GM12891 (cell line): ENCODE results near the gene PKHD1.

ENCODE experiments used
- DNase-seq: peaks from one replicate; pipeline ENCODE4 v3.0.0; 2011; ENCODE audit warnings: low spot score; ENCODE audit not compliant: insufficient read length
- FAIRE-seq: peaks from 2 replicates; lab custom pipeline; 2011; peaks lifted over from hg19 to GRCh38; lab: Jason Lieb, UNC
- PAX5 ChIP-seq: IDR thresholded peaks from 2 replicates; pipeline ENCODE4 v1.6.1; 2011; ENCODE audit warnings: low read length, moderate library complexity, mild to moderate bottlenecking; ENCODE audit not compliant: insufficient read depth, severe bottlenecking
- POLR2A ChIP-seq: IDR thresholded peaks from 2 replicates; pipeline ENCODE4 v1.6.1; 2011; ENCODE audit warnings: low read depth, low read length, control low read depth
- POLR2AphosphoS5 ChIP-seq: IDR thresholded peaks from 2 replicates; pipeline ENCODE4 v1.6.1; 2011; ENCODE audit warnings: low read depth, low read length, control low read depth
- POU2F2 ChIP-seq: IDR thresholded peaks from 2 replicates; pipeline ENCODE4 v1.6.1; 2011; ENCODE audit warnings: low read depth, mild to moderate bottlenecking, control low read depth, low read length, moderate library complexity
- SPI1 ChIP-seq: IDR thresholded peaks from 2 replicates; pipeline ENCODE4 v1.6.1; 2011; ENCODE audit warnings: low read depth, low read length, control low read depth
- TAF1 ChIP-seq: IDR thresholded peaks from 2 replicates; pipeline ENCODE4 v1.6.1; 2011; ENCODE audit warnings: low read depth, low read length, control low read depth

PKHD1 gene

DNA sequence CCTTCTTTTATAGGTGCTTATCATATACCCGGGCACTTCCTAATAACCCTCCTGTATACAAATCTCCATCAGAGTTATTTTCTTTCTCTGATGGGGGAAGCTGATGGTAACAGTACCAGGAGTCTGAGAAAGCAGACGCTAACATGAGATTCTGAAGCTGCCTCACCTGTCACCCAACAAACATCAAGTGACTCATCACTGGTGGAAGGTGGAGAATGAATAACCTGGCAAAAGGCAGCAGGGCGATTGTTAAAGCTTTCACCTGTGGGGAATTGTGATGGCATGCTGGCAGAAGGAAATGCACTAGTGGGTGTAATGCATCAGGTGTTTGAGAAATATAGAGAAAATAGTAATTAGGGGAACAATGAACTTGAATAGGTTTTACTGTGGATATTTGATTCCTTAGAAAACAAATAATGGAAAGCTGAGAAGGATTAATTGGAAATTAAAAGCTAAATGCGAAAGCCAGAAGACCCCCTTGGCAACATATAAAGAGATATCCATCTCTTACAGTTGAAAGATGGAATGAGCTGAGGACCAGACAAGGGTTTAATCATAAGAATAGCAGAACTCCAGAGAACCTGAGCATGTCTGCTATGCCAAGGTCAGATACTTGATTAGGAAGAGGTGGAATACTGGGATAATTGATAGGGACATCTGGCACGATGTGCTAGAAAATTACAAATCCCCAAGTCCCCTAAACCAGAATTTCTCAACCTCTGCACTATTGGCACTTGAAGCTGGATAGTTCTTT lies 517.1 kb downstream of the PKHD1 start:
- no peak for TF ChIP-seq POLR2AphosphoS5
- no peak for TF ChIP-seq POLR2A
- TF ChIP-seq SPI1: no peak
- TF ChIP-seq PAX5: no peak
- no peak for TF ChIP-seq TAF1
- TF ChIP-seq POU2F2: no peak
- no peak for FAIRE-seq
- DNase-seq: no peak

DNA sequence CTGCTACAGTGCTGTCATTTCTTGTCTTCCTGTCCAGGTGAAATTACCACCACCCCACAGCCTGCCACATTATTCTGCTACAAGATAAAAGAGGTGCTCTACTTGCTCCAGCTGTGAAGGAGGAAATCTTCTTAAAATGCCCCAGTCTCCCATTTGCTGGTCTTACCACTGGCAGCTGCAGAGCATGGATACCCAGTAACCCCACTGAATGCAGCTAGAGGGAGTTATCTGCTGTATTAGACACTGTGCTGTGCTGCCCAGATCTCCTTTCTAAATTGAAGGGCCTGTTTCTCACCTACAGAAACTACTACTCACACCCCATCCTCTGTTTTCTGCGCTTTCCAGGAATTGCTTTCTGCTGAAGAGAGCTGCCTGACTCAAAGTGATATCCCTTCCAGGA lies 517.8 kb downstream of the PKHD1 start:
- no peak for DNase-seq
- no peak for FAIRE-seq
- TF ChIP-seq POLR2A: no peak
- TF ChIP-seq SPI1: no peak
- no peak for TF ChIP-seq POU2F2
- TF ChIP-seq PAX5: no peak
- no peak for TF ChIP-seq POLR2AphosphoS5
- TF ChIP-seq TAF1: no peak

DNA sequence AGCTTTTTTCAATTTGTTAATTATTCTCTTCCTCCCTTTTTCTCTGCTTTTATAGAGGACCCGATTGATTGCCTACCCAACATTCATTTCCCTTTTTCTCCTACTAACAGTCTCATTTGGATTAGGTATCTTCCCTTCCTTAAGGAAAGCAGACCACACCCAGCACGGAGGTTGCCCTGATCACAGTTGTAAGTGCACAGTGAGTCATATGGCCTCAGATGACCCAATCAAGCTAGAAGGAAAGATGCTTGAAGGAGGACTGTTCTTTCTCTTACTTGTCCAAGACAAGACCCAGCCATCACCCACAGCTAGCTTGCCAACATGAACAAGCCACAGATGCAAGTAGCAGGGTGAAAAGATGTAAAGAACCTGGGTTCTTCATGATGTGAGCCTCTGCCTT lies 518.6 kb downstream of the PKHD1 start:
- FAIRE-seq (no peak), DNase-seq (no peak)
- no peak for TF ChIP-seq PAX5

DNA sequence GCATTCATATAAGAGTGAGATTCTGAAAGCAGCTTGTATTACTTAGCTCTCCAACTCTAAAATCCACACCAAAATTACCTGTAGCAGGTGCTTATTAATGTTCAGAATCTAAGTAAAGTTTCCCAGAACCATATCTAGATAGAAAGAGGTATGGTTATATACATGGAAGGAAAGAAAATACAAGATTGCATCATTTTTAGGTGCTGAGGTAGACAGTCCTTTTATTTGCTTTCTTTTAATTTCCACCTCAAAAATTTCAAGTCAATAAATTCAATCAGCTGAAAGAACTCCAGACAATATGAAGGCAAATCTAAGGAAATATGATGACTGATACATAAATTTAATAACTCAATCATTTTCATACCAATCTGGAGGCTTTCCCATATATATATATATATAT lies 521.9 kb downstream of the PKHD1 start:
- no peak for FAIRE-seq

More for the DNA sequence above, 521.9 kb downstream of the PKHD1 start:
- no peak for DNase-seq
- TF ChIP-seq POLR2A: no peak
- TF ChIP-seq POU2F2: no peak
- no peak for TF ChIP-seq TAF1
- TF ChIP-seq PAX5: no peak
- TF ChIP-seq POLR2AphosphoS5: no peak
